H1 (cell line): ENCODE results near the gene MRPS6. TPM values are rescaled to one million over a fixed set of nuclear protein-coding genes. Genes with fewer than 3 reads are reported as not detected.

Experiments used
- CTCF ChIA-PET: fragments of 300-600 bp; sonication (Branson Sonifier 250); formaldehyde crosslinking; loops from one replicate; lab custom pipeline; 2021; ENCODE audit not compliant: partially characterized antibody; lab: Charles Lee
- POLR2A ChIA-PET: fragments of 300-600 bp; sonication (Branson Sonifier 250); formaldehyde crosslinking; loops from one replicate; lab custom pipeline; 2021; ENCODE audit warnings: inconsistent platforms; ENCODE audit not compliant: partially characterized antibody; lab: Charles Lee
- DNase-seq, 2 experiments: peaks; one replicate each; pipeline versions ENCODE4 v3.0.0 to v3.0.0-alpha.2; 2010 to 2022; ENCODE audit warnings: low spot score in 2 of 2, low read depth in 1 of 2, mixed read lengths in 1 of 2
- FAIRE-seq: peaks from 2 replicates; lab custom pipeline; 2011; peaks lifted over from hg19 to GRCh38; lab: Jason Lieb, UNC
- H2AFZ ChIP-seq: 2 replicates; pipeline ENCODE4 v1.8.1; 2012; ENCODE audit warnings: low read length, inconsistent platforms
- H2AK5ac ChIP-seq: 2 replicates; pipeline ENCODE4 v1.6.1; 2013; ENCODE audit warnings: low read depth, low read length
- H2BK120ac ChIP-seq: replicated peaks from 2 replicates; pipeline ENCODE3; 2013; ENCODE audit warnings: low read depth, low read length, inconsistent platforms
- H2BK12ac ChIP-seq: 2 replicates; pipeline ENCODE4 v1.6.1; 2013; ENCODE audit warnings: low read depth, low read length
- H2BK15ac ChIP-seq: 2 replicates; pipeline ENCODE4 v1.6.1; 2013; ENCODE audit warnings: low read length
- H2BK20ac ChIP-seq: 2 replicates; pipeline ENCODE4 v1.6.1; 2013; ENCODE audit warnings: low read length
- H2BK5ac ChIP-seq: 2 replicates; pipeline ENCODE4 v1.6.1; 2013; ENCODE audit warnings: low read depth, low read length
- H3K14ac ChIP-seq: 2 replicates; pipeline ENCODE4 v1.6.1; 2013; ENCODE audit warnings: inconsistent platforms; ENCODE audit not compliant: insufficient read length
- H3K18ac ChIP-seq: 2 replicates; pipeline ENCODE4 v1.6.1; 2013; ENCODE audit warnings: low read length; ENCODE audit errors: extremely low read depth
- H3K23ac ChIP-seq: 2 replicates; pipeline ENCODE4 v1.6.1; 2013; ENCODE audit warnings: inconsistent platforms; ENCODE audit not compliant: insufficient read length
- H3K23me2 ChIP-seq: 2 replicates; pipeline ENCODE4 v1.6.1; 2013; ENCODE audit warnings: low read depth, low read length
- H3K27ac ChIP-seq: 2 replicates; pipeline ENCODE4 v1.6.1; 2011; ENCODE audit warnings: low read depth, low read length, inconsistent platforms
- H3K27me3 ChIP-seq, 4 experiments: replicated peaks in 1 of 4; 1 replicate in 1 of 4; 2 replicates in 3 of 4; pipeline versions ENCODE4 v1.6.1 to v1.8.1; 2011 to 2013; ENCODE audit warnings: low read length in 3 of 4, mild to moderate bottlenecking in 3 of 4, inconsistent platforms in 2 of 4, mixed read lengths in 2 of 4, moderate library complexity in 1 of 4; ENCODE audit not compliant: control insufficient read depth in 3 of 4, insufficient read depth in 3 of 4; ENCODE audit errors: extremely low read depth in 1 of 4
- H3K36me3 ChIP-seq, 4 experiments: 2 replicates each; pipeline versions ENCODE4 v1.6.1 to v1.8.1; 2011 to 2013; ENCODE audit warnings: mild to moderate bottlenecking in 4 of 4, low read length in 3 of 4, moderate library complexity in 2 of 4, control low read depth in 1 of 4, inconsistent platforms in 1 of 4; ENCODE audit not compliant: insufficient read depth in 4 of 4, control insufficient read depth in 2 of 4
- H3K4ac ChIP-seq: replicated peaks from 2 replicates; pipeline ENCODE3; 2013; ENCODE audit warnings: low read length, low read depth, mixed read lengths, inconsistent platforms; ENCODE audit not compliant: insufficient read length
- H3K4me1 ChIP-seq, 4 experiments: replicated peaks in 1 of 4; 1 replicate in 1 of 4; 2 replicates in 3 of 4; pipeline versions ENCODE4 v1.6.1 to v1.8.1; 2011 to 2013; ENCODE audit warnings: low read length in 3 of 4, inconsistent platforms in 2 of 4, mixed read lengths in 1 of 4; ENCODE audit not compliant: insufficient read depth in 4 of 4, control insufficient read depth in 3 of 4
- H3K4me2 ChIP-seq, 2 experiments: 2 replicates each; pipeline versions ENCODE4 v1.6.1 to v1.8.1; 2011 to 2013; ENCODE audit warnings: low read depth in 2 of 2, low read length in 2 of 2, control low read depth in 1 of 2, inconsistent platforms in 1 of 2, mild to moderate bottlenecking in 1 of 2; ENCODE audit not compliant: insufficient read depth in 1 of 2
- H3K4me3 ChIP-seq, 4 experiments: fragments of 200-600, 300-600 bp in 1 of 4; sonication (generic), shearing (Covaris generic), sonication (Bioruptor Twin) in 1 of 4; 2 replicates each; pipeline versions ENCODE4 v1.5.1 to v1.8.1; 2011 to 2016; ENCODE audit warnings: low read length in 4 of 4, low read depth in 3 of 4, control low read depth in 2 of 4, inconsistent platforms in 2 of 4, mild to moderate bottlenecking in 2 of 4, mixed read lengths in 1 of 4, moderate library complexity in 1 of 4; ENCODE audit not compliant: insufficient read depth in 2 of 4; ENCODE audit errors: extremely low read depth in 1 of 4
- H3K56ac ChIP-seq: replicated peaks from 2 replicates; pipeline ENCODE3; 2013; ENCODE audit warnings: low read depth, mild to moderate bottlenecking, mixed read lengths, low read length, inconsistent platforms; ENCODE audit not compliant: insufficient read length
- H3K79me1 ChIP-seq: 2 replicates; pipeline ENCODE4 v1.6.1; 2013; ENCODE audit warnings: low read depth, low read length, control low read depth
- H3K79me2 ChIP-seq, 2 experiments: 2 replicates each; pipeline versions ENCODE4 v1.6.1 to v1.8.1; 2012 to 2013; ENCODE audit warnings: low read length in 2 of 2, mild to moderate bottlenecking in 2 of 2, inconsistent platforms in 1 of 2; ENCODE audit not compliant: insufficient read depth in 2 of 2, control insufficient read depth in 1 of 2
- H3K9ac ChIP-seq, 4 experiments: replicated peaks in 1 of 4; 1 replicate in 1 of 4; 2 replicates in 3 of 4; pipeline versions ENCODE4 v1.6.1 to v1.8.1; 2011 to 2013; ENCODE audit warnings: low read depth in 3 of 4, low read length in 3 of 4, control low read depth in 2 of 4, mild to moderate bottlenecking in 2 of 4, moderate library complexity in 2 of 4, inconsistent platforms in 1 of 4; ENCODE audit errors: extremely low read depth in 1 of 4
- H3K9me3 ChIP-seq, 2 experiments: 2 replicates each; pipeline versions ENCODE4 v1.6.1 to v1.8.1; 2012 to 2013; ENCODE audit warnings: mild to moderate bottlenecking in 2 of 2, moderate library complexity in 2 of 2, control low read depth in 1 of 2, inconsistent platforms in 1 of 2, low read depth in 1 of 2, low read length in 1 of 2, mixed read lengths in 1 of 2; ENCODE audit not compliant: insufficient read depth in 2 of 2
- H4K20me1 ChIP-seq, 2 experiments: replicated peaks in 1 of 2; 2 replicates each; pipeline versions ENCODE3 to v1.8.1; 2011 to 2013; ENCODE audit warnings: inconsistent platforms in 2 of 2, low read length in 2 of 2, mild to moderate bottlenecking in 1 of 2; ENCODE audit not compliant: insufficient read depth in 2 of 2, control insufficient read depth in 1 of 2
- H4K5ac ChIP-seq: 2 replicates; pipeline ENCODE4 v1.6.1; 2013; ENCODE audit warnings: low read length, low read depth, mixed read lengths, inconsistent platforms; ENCODE audit not compliant: insufficient read length
- H4K8ac ChIP-seq: 2 replicates; pipeline ENCODE4 v1.8.0; 2013; ENCODE audit warnings: mild to moderate bottlenecking, moderate library complexity, low read length, inconsistent platforms; ENCODE audit not compliant: insufficient read depth; ENCODE audit errors: extremely low read depth
- H4K91ac ChIP-seq: replicated peaks from 2 replicates; pipeline ENCODE3; 2013; ENCODE audit warnings: low read length, mixed read lengths, inconsistent platforms; ENCODE audit not compliant: insufficient read length
- CTCF ChIP-seq, 3 experiments: IDR thresholded peaks; 1 replicate in 2 of 3; 2 replicates in 1 of 3; pipeline versions ENCODE4 v1.5.1 to v1.6.1; 2011; ENCODE audit warnings: low read length in 3 of 3, mild to moderate bottlenecking in 3 of 3, inconsistent platforms in 2 of 3, low read depth in 1 of 3, moderate library complexity in 1 of 3; ENCODE audit not compliant: insufficient read depth in 1 of 3; ENCODE audit errors: control extremely low read depth in 1 of 3
- WGBS, 2 experiments: shearing (Covaris generic) in 1 of 2; methylation state at CpG; one replicate each; pipeline versions ENCODE4 v1.1.6 to v1.1.7; 2013 to 2015; ENCODE audit warnings: low lambda C conversion rate in 2 of 2, mixed read lengths in 2 of 2, inconsistent platforms in 1 of 2, low coverage in 1 of 2, missing lambda C conversion rate in 1 of 2; ENCODE audit not compliant: insufficient replicate concordance in 2 of 2, insufficient coverage in 1 of 2, insufficient read length in 1 of 2; ENCODE audit errors: extremely low coverage in 1 of 2, missing lambda C conversion rate in 1 of 2; 5-methylcytosine and 5-hydroxymethylcytosine counted together
- polyA plus RNA-seq, 7 experiments: library from polyadenylated mRNA; depleted of rRNA in 3 of 7; stranded (reverse) in 5 of 7; unstranded in 2 of 7; fragments of >200 nt in 5 of 7; fragments of 200-250 nt in 2 of 7; gene quantifications; 1 replicate in 5 of 7; 2 replicates in 1 of 7; 4 replicates in 1 of 7; pipeline versions ENCODE4 v1.2.1 to v1.2.3, GENCODE V29; 2011 to 2013; ENCODE audit warnings: missing spikeins in 2 of 7, mixed read lengths in 2 of 7
- total RNA-seq: library from RNA; stranded (reverse); fragmentation: NEBNext Ultra II Directional; extraction: Animal tissue kit (Norgen Biotek cat#: 25700); gene quantifications from 2 replicates; pipeline ENCODE4 v1.2.1, GENCODE V29; 2021
- TF ChIP-seq, protein P1 (sequence below): IDR thresholded peaks from 2 replicates; pipeline ENCODE4 v1.6.1; 2011; ENCODE audit warnings: low read depth, mild to moderate bottlenecking, low read length; ENCODE audit not compliant: insufficient read depth

MRPS6 gene
- total and polyA plus RNA-seq, 2 of the 8 experiments (the other 6 are each of a cell fraction or from before 2014, with no cell fraction given) = 62.7 to 156 TPM

DNA sequence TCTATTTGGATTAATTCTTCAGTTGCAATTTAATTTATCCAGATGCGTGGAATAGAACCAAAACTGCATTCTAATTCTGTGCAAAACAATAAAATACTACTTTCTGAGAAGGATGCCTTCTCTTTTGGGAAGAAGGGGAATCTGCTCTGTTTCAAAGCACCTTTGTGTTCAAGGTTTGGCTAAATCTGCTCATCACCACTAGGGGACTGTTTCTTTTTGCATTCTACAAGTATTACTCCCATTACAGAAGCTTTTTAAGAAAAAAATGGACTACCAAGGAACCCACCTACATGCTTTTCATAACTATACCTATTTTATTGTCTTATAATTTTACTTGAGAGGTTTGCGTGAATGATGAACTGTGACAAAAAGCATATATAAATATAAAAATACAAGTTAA lies 18.2 kb downstream of the MRPS6 start:
- ChIA-PET POLR2A (interaction anchor here (3.0 kb wide), 1 partner anchor 18 kb away, joined by 19 read pairs; the partner anchor contains the start of genes MRPS6 and SLC5A3), CTCF (interaction anchor here (1.0 to 7.4 kb wide), 20 partner anchors 10 to 256 kb away, joined by 3 to 103 read pairs (median 4); no protein-coding TSS in a partner anchor)
- Histone ChIP-seq H2BK12ac (no peak overlapping the region), H3K27ac (no peak overlapping the region), H4K91ac (no peak overlapping the region), H3K9ac (no peak overlapping the region), H2BK120ac (no peak overlapping the region), H3K23ac (no peak overlapping the region), H3K14ac (no peak overlapping the region), H3K79me2 (peaks cover 17 to 98% of the 10 kb centered on the region in 2 experiments), H2BK5ac (no peak overlapping the region), H3K4ac (no peak overlapping the region), H3K18ac (no peak overlapping the region), H3K56ac (no peak overlapping the region), H3K4me3 (no peak overlapping the region), H4K20me1 (peaks cover 12 to 27% of the 10 kb centered on the region in 2 experiments), H3K27me3 (no peaks in the 10 kb centered on the region), H2AK5ac (no peak overlapping the region)
- 81% methylated on average over 2 of the region's 2 CpGs; no CpG with 5 or more reads in 1 of the 2 experiments for WGBS, 2 experiments
- no peak for FAIRE-seq
- TF ChIP-seq, protein P1, sequence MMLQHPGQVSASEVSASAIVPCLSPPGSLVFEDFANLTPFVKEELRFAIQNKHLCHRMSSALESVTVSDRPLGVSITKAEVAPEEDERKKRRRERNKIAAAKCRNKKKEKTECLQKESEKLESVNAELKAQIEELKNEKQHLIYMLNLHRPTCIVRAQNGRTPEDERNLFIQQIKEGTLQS = no peak
- peak in 1 of 3 experiments; percentile 46; a peak in 2 of 4 replicates for TF ChIP-seq CTCF (IDR thresholded peaks at IDR 0.05; ENCODE audit: control extremely low read depth in 1 of 3, insufficient read depth in 1 of 3, low read depth in 1 of 3, low read length in 3 of 3)
- TF ChIP-seq, all 59 proteins: peak for 1
- no peak overlapping the region for H2AFZ ChIP-seq
- H3K4me2 ChIP-seq = no peak overlapping the region
- no peak overlapping the region for H2BK15ac ChIP-seq
- no peak overlapping the region for H2BK20ac ChIP-seq
- no peaks in the 10 kb centered on the region for H3K23me2 ChIP-seq
- H3K9me3 ChIP-seq = no peaks in the 10 kb centered on the region
- no peak overlapping the region for H4K8ac ChIP-seq
- peaks cover 2 to 17% (median 6%) of the 10 kb centered on the region in 4 experiments; a peak in 5 of 7 replicates for H3K4me1 ChIP-seq
- no peak overlapping the region for H4K5ac ChIP-seq
- H3K36me3 ChIP-seq = peaks cover 0 to 17% (median 11%) of the 10 kb centered on the region in 4 experiments; a peak in 5 of 8 replicates
- H3K79me1 ChIP-seq = peaks cover 21% of the 10 kb centered on the region
- no peak for DNase-seq
